Liver (tissue), 9 donors: ENCODE results near the gene ZNF584. TPM values are rescaled to one million over a fixed set of nuclear protein-coding genes. Genes with fewer than 3 reads are reported as not detected.

Experiments used
- DNase-seq: peaks from one replicate; pipeline ENCODE4 v3.0.0-alpha.2; 2017; ENCODE audit warnings: low spot score
- H3K27ac ChIP-seq, 2 donors: one replicate each; pipeline ENCODE4 v1.7.0; 2013; ENCODE audit warnings: inconsistent platforms in 2 of 2, low read length in 2 of 2, control low read depth in 1 of 2, low read depth in 1 of 2, mild to moderate bottlenecking in 1 of 2
- H3K27me3 ChIP-seq, 4 donors: one replicate each; pipeline versions ENCODE4 v1.6.1 to v1.7.0; 2013; ENCODE audit warnings: low read length in 3 of 4, inconsistent platforms in 1 of 4, mild to moderate bottlenecking in 1 of 4, moderate library complexity in 1 of 4; ENCODE audit not compliant: control insufficient read depth in 4 of 4, insufficient read depth in 4 of 4
- H3K36me3 ChIP-seq, 4 donors: one replicate each; pipeline versions ENCODE4 v1.6.1 to v1.7.0; 2013; ENCODE audit warnings: low read length in 3 of 4, mild to moderate bottlenecking in 3 of 4, low read depth in 1 of 4, moderate library complexity in 1 of 4; ENCODE audit not compliant: control insufficient read depth in 4 of 4, insufficient read depth in 3 of 4
- H3K4me1 ChIP-seq, 4 donors: one replicate each; pipeline versions ENCODE4 v1.6.1 to v1.7.0; 2013; ENCODE audit warnings: low read length in 3 of 4, mild to moderate bottlenecking in 3 of 4, moderate library complexity in 1 of 4; ENCODE audit not compliant: control insufficient read depth in 4 of 4, insufficient read depth in 4 of 4
- H3K4me3 ChIP-seq, 3 donors: one replicate each; pipeline versions ENCODE4 v1.6.1 to v1.7.0; 2013; ENCODE audit warnings: low read length in 3 of 3, control low read depth in 1 of 3, low read depth in 1 of 3, mild to moderate bottlenecking in 1 of 3
- H3K9ac ChIP-seq, 2 donors: one replicate each; pipeline ENCODE4 v1.7.0; 2013; ENCODE audit warnings: low read length in 2 of 2, mild to moderate bottlenecking in 2 of 2, moderate library complexity in 2 of 2, control low read depth in 1 of 2, low read depth in 1 of 2
- H3K9me3 ChIP-seq, 4 donors: one replicate each; pipeline versions ENCODE4 v1.6.1 to v1.7.0; 2013; ENCODE audit warnings: low read length in 3 of 4; ENCODE audit not compliant: control insufficient read depth in 4 of 4
- EGR1 ChIP-seq, 2 donors: IDR thresholded peaks; 2 replicates each; pipeline ENCODE4 v1.6.1; 2016 to 2018; ENCODE audit warnings: antibody characterized with exemption in 2 of 2, low read depth in 2 of 2
- FOXA1 ChIP-seq: IDR thresholded peaks from 2 replicates; pipeline ENCODE4 v1.6.1; 2016; ENCODE audit warnings: antibody characterized with exemption
- FOXA2 ChIP-seq: IDR thresholded peaks from 2 replicates; pipeline ENCODE4 v1.6.1; 2016; ENCODE audit warnings: antibody characterized with exemption
- GABPA ChIP-seq, 2 donors: IDR thresholded peaks in 1 of 2; conservative IDR thresholded peaks in 1 of 2; 2 replicates each; pipeline ENCODE4 v1.6.1; 2016; ENCODE audit warnings: antibody characterized with exemption in 2 of 2, mild to moderate bottlenecking in 1 of 2, moderate library complexity in 1 of 2
- HNF4A ChIP-seq, 2 donors: conservative IDR thresholded peaks; 2 replicates each; pipeline ENCODE4 v1.6.1; 2016; ENCODE audit warnings: antibody characterized with exemption in 2 of 2, mild to moderate bottlenecking in 2 of 2
- HNF4G ChIP-seq: IDR thresholded peaks from 2 replicates; pipeline ENCODE4 v1.6.1; 2016; ENCODE audit warnings: antibody characterized with exemption
- JUND ChIP-seq, 2 donors: IDR thresholded peaks; 2 replicates each; pipeline ENCODE4 v1.6.1; 2016; ENCODE audit warnings: antibody characterized with exemption in 2 of 2
- NR2F2 ChIP-seq: IDR thresholded peaks from 2 replicates; pipeline ENCODE4 v1.6.1; 2016; ENCODE audit warnings: antibody characterized with exemption
- RAD21 ChIP-seq, 2 donors: IDR thresholded peaks; 2 replicates each; pipeline ENCODE4 v1.6.1; 2016; ENCODE audit warnings: antibody characterized with exemption in 2 of 2, mild to moderate bottlenecking in 2 of 2
- RXRA ChIP-seq, 2 donors: IDR thresholded peaks; 2 replicates each; pipeline ENCODE4 v1.6.1; 2017 to 2018; ENCODE audit warnings: antibody characterized with exemption in 2 of 2, mild to moderate bottlenecking in 1 of 2
- SP1 ChIP-seq: IDR thresholded peaks from 2 replicates; pipeline ENCODE4 v1.6.1; 2018; ENCODE audit warnings: antibody characterized with exemption, mild to moderate bottlenecking
- TAF1 ChIP-seq: conservative IDR thresholded peaks from 2 replicates; pipeline ENCODE4 v1.6.1; 2016; ENCODE audit warnings: antibody characterized with exemption, mild to moderate bottlenecking
- YY1 ChIP-seq: IDR thresholded peaks from 2 replicates; pipeline ENCODE4 v1.6.1; 2016; ENCODE audit warnings: antibody characterized with exemption, mild to moderate bottlenecking
- WGBS: extraction: QIAGEN DNeasy Blood & Tissue Kit; methylation state at CpG from one replicate; pipeline ENCODE4 v1.1.7; 2013; 5-methylcytosine and 5-hydroxymethylcytosine counted together
- polyA plus RNA-seq, 2 donors: library from polyadenylated mRNA; stranded (reverse) in 1 of 2; unstranded in 1 of 2; fragments of 200-250 nt in 1 of 2; fragments of >200 nt in 1 of 2; fragmentation: Nextera tagmentation in 1 of 2; extraction: Ambion mirVana in 1 of 2; gene quantifications; one replicate each; pipeline versions ENCODE4 v1.2.1 to v1.2.3, GENCODE V29; 2013 to 2015
- total RNA-seq, 2 donors: library from RNA; depleted of rRNA; stranded (reverse); fragments of >200 nt; gene quantifications; one replicate each; pipeline ENCODE4 v1.2.3, GENCODE V29; 2014
- TF ChIP-seq, protein P1 (sequence below): IDR thresholded peaks from 2 replicates; pipeline ENCODE4 v1.6.1; 2016; ENCODE audit warnings: antibody characterized with exemption
- TF ChIP-seq, protein P2 (sequence below): IDR thresholded peaks from 2 replicates; pipeline ENCODE4 v1.6.1; 2016; ENCODE audit warnings: antibody characterized with exemption
- TF ChIP-seq, protein P3 (sequence below): fragments of 150-350 bp; IDR thresholded peaks from 2 replicates; pipeline ENCODE4 v1.5.1; 2017; ENCODE audit warnings: improper control_type of control experiment, low read depth, low read length; ENCODE audit not compliant: missing input control
- TF ChIP-seq, protein P4 (sequence below): IDR thresholded peaks from 2 replicates; pipeline ENCODE4 v1.6.1; 2016; ENCODE audit warnings: antibody characterized with exemption, mild to moderate bottlenecking
- donor health status: healthy.
- donor health status: healthy.
- donor health status: healthy.
- donor health status: healthy.
- donor health status: healthy.

ZNF584 gene
- total and polyA plus RNA-seq, 4 donors, result 3.6 to 12.6 (median 10.0) TPM

DNA sequence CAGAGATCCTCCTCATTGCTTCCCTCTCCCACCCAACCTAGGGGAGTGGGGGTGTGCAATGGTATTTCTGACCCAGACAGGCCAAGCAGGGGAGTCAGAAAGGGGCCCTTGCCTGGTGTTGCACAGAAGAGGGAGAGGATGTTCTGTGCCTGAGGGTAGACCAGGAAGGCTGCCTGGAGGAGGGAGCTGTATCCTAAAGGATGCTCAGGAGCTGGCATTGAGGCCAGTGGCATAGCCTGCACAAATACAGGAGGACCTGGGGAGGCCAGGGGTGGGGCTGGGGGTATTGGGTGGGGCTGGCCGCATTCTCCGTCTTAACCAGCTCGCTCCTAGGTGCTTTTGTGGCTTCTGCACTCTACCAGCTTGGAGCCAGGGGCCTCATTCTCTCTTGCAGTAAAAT, 8.5 kb upstream of the ZNF584 start:
- peaks cover 0 to 5% (median 0%) of the 10 kb centered on the region in 4 donors for H3K27me3 ChIP-seq
- H3K9me3 ChIP-seq, result no peaks in the 10 kb centered on the region
- no peak for TF ChIP-seq NR2F2
- no peak for TF ChIP-seq RXRA (IDR thresholded peaks at IDR 0.05)
- no peak for TF ChIP-seq GABPA (IDR thresholded peaks at IDR 0.05 in 1 of 2, conservative IDR thresholded peaks at IDR 0.05 in 1 of 2)
- TF ChIP-seq FOXA1, result no peak
- TF ChIP-seq SP1, result no peak
- TF ChIP-seq, protein P1, sequence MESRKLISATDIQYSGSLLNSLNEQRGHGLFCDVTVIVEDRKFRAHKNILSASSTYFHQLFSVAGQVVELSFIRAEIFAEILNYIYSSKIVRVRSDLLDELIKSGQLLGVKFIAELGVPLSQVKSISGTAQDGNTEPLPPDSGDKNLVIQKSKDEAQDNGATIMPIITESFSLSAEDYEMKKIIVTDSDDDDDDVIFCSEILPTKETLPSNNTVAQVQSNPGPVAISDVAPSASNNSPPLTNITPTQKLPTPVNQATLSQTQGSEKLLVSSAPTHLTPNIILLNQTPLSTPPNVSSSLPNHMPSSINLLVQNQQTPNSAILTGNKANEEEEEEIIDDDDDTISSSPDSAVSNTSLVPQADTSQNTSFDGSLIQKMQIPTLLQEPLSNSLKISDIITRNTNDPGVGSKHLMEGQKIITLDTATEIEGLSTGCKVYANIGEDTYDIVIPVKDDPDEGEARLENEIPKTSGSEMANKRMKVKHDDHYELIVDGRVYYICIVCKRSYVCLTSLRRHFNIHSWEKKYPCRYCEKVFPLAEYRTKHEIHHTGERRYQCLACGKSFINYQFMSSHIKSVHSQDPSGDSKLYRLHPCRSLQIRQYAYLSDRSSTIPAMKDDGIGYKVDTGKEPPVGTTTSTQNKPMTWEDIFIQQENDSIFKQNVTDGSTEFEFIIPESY, result no peak
- no peak for TF ChIP-seq TAF1
- TF ChIP-seq, protein P2, sequence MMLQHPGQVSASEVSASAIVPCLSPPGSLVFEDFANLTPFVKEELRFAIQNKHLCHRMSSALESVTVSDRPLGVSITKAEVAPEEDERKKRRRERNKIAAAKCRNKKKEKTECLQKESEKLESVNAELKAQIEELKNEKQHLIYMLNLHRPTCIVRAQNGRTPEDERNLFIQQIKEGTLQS, result no peak
- no peak for TF ChIP-seq HNF4G
- TF ChIP-seq, protein P3, sequence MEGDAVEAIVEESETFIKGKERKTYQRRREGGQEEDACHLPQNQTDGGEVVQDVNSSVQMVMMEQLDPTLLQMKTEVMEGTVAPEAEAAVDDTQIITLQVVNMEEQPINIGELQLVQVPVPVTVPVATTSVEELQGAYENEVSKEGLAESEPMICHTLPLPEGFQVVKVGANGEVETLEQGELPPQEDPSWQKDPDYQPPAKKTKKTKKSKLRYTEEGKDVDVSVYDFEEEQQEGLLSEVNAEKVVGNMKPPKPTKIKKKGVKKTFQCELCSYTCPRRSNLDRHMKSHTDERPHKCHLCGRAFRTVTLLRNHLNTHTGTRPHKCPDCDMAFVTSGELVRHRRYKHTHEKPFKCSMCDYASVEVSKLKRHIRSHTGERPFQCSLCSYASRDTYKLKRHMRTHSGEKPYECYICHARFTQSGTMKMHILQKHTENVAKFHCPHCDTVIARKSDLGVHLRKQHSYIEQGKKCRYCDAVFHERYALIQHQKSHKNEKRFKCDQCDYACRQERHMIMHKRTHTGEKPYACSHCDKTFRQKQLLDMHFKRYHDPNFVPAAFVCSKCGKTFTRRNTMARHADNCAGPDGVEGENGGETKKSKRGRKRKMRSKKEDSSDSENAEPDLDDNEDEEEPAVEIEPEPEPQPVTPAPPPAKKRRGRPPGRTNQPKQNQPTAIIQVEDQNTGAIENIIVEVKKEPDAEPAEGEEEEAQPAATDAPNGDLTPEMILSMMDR, result no peak
- TF ChIP-seq FOXA2, result no peak
- no peak for TF ChIP-seq EGR1 (IDR thresholded peaks at IDR 0.05; ENCODE audit: low read depth in 2 of 2)
- no peak for TF ChIP-seq HNF4A (conservative IDR thresholded peaks at IDR 0.05)
- TF ChIP-seq JUND (IDR thresholded peaks at IDR 0.05), result no peak
- no peak for TF ChIP-seq YY1
- TF ChIP-seq, protein P4, sequence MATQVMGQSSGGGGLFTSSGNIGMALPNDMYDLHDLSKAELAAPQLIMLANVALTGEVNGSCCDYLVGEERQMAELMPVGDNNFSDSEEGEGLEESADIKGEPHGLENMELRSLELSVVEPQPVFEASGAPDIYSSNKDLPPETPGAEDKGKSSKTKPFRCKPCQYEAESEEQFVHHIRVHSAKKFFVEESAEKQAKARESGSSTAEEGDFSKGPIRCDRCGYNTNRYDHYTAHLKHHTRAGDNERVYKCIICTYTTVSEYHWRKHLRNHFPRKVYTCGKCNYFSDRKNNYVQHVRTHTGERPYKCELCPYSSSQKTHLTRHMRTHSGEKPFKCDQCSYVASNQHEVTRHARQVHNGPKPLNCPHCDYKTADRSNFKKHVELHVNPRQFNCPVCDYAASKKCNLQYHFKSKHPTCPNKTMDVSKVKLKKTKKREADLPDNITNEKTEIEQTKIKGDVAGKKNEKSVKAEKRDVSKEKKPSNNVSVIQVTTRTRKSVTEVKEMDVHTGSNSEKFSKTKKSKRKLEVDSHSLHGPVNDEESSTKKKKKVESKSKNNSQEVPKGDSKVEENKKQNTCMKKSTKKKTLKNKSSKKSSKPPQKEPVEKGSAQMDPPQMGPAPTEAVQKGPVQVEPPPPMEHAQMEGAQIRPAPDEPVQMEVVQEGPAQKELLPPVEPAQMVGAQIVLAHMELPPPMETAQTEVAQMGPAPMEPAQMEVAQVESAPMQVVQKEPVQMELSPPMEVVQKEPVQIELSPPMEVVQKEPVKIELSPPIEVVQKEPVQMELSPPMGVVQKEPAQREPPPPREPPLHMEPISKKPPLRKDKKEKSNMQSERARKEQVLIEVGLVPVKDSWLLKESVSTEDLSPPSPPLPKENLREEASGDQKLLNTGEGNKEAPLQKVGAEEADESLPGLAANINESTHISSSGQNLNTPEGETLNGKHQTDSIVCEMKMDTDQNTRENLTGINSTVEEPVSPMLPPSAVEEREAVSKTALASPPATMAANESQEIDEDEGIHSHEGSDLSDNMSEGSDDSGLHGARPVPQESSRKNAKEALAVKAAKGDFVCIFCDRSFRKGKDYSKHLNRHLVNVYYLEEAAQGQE, result no peak
- no peak for TF ChIP-seq RAD21 (IDR thresholded peaks at IDR 0.05)
- H3K27ac ChIP-seq, result no peak overlapping the region
- no peak overlapping the region for H3K4me3 ChIP-seq
- no peak for DNase-seq
- peaks cover 6 to 22% (median 18%) of the 10 kb centered on the region in 4 donors for H3K4me1 ChIP-seq
- H3K36me3 ChIP-seq, result peaks cover 0 to 3% (median 1%) of the 10 kb centered on the region in 4 donors
- WGBS, result 100% methylated on average over 3 of the region's 3 CpGs
- H3K9ac ChIP-seq, result no peak overlapping the region
